Neural cell (in vitro differentiated cells): ENCODE results near the gene CEACAM19. TPM values are rescaled to one million over a fixed set of nuclear protein-coding genes. Genes with fewer than 3 reads are reported as not detected.
"Not testable (repeated sequence)": the region's sequence is repeated elsewhere in the genome, so short reads cannot be mapped to it uniquely, and the experiment has no call there.

Experiments used
- H2AFZ ChIP-seq: fragments of 200-600, 300-800 bp; sonication (generic), shearing (Covaris generic); 2 replicates; pipeline ENCODE4 v1.6.0; 2014; ENCODE audit warnings: low read depth, mild to moderate bottlenecking, antibody characterized with exemption, low read length, moderate library complexity
- H3F3A ChIP-seq: fragments of 200-600 bp; shearing (Covaris generic); 2 replicates; pipeline ENCODE4 v1.6.1; 2016; ENCODE audit warnings: mild to moderate bottlenecking, moderate library complexity, mixed read lengths, antibody characterized with exemption, low read length; ENCODE audit not compliant: insufficient read depth, poor library complexity, severe bottlenecking
- H3K27ac ChIP-seq: fragments of 200-600, 300-800 bp; sonication (generic), shearing (Covaris generic); 2 replicates; pipeline ENCODE4 v1.5.1; 2014; ENCODE audit warnings: mild to moderate bottlenecking, low read length, moderate library complexity
- H3K27me3 ChIP-seq: fragments of 300-800, 200-600 bp; sonication (generic), shearing (Covaris generic); 2 replicates; pipeline ENCODE4 v1.6.0; 2014; ENCODE audit warnings: mild to moderate bottlenecking, low read depth, low read length, moderate library complexity; ENCODE audit not compliant: insufficient read depth
- H3K36me3 ChIP-seq: fragments of 300-800, 200-600 bp; sonication (generic), shearing (Covaris generic); 2 replicates; pipeline ENCODE4 v1.5.1; 2014; ENCODE audit warnings: mild to moderate bottlenecking, antibody characterized with exemption, low read length, moderate library complexity; ENCODE audit not compliant: insufficient read depth
- H3K4me2 ChIP-seq: fragments of 300-800, 200-600 bp; sonication (generic), shearing (Covaris generic); 2 replicates; pipeline ENCODE4 v1.6.0; 2014; ENCODE audit warnings: mild to moderate bottlenecking, low read length
- H3K4me3 ChIP-seq: fragments of 300-800, 200-600 bp; sonication (generic), shearing (Covaris generic); 2 replicates; pipeline ENCODE4 v1.5.1; 2014; ENCODE audit warnings: mild to moderate bottlenecking, low read length, moderate library complexity
- H3K79me2 ChIP-seq: fragments of 200-600 bp; shearing (Covaris generic); replicated peaks from 2 replicates; pipeline ENCODE4 v1.6.0; 2014; ENCODE audit warnings: mild to moderate bottlenecking, low read length, moderate library complexity; ENCODE audit not compliant: insufficient read depth
- H3K9ac ChIP-seq: fragments of 300-800, 200-600 bp; sonication (generic), shearing (Covaris generic); 2 replicates; pipeline ENCODE4 v1.6.1; 2016; ENCODE audit warnings: mild to moderate bottlenecking, low read length, mixed read lengths
- H3K9me2 ChIP-seq: fragments of 200-600 bp; shearing (Covaris generic); 2 replicates; pipeline ENCODE4 v1.6.1; 2016; ENCODE audit warnings: mild to moderate bottlenecking, low read length, mixed read lengths; ENCODE audit not compliant: insufficient read depth
- H3K9me3 ChIP-seq: fragments of 200-600, 300-800 bp; sonication (generic), shearing (Covaris generic); 2 replicates; pipeline ENCODE4 v1.6.1; 2016; ENCODE audit warnings: mild to moderate bottlenecking, mixed run types, low read length, moderate library complexity, mixed read lengths
- H4K20me1 ChIP-seq: fragments of 200-600 bp; shearing (Covaris generic); 2 replicates; pipeline ENCODE4 v1.6.1; 2016; ENCODE audit warnings: mild to moderate bottlenecking, mixed run types; ENCODE audit not compliant: insufficient read depth
- EP300 ChIP-seq: fragments of 450-650 bp; conservative IDR thresholded peaks from 2 replicates; pipeline ENCODE4 v1.6.1; 2014; ENCODE audit warnings: antibody characterized with exemption, mild to moderate bottlenecking, moderate library complexity; ENCODE audit not compliant: poor library complexity, severe bottlenecking
- EZH2 ChIP-seq: fragments of 200-600, 300-800 bp; shearing (Covaris generic), sonication (generic); IDR thresholded peaks from 2 replicates; pipeline ENCODE4 v1.6.1; 2014; ENCODE audit warnings: antibody characterized with exemption, low read length, borderline replicate concordance, mild to moderate bottlenecking; ENCODE audit not compliant: insufficient read depth, poor library complexity, severe bottlenecking
- MXI1 ChIP-seq: fragments of 450-650 bp; conservative IDR thresholded peaks from 2 replicates; pipeline ENCODE4 v1.6.1; 2014; ENCODE audit warnings: antibody characterized with exemption, mild to moderate bottlenecking; ENCODE audit not compliant: poor library complexity, severe bottlenecking
- POLR2AphosphoS5 ChIP-seq: IDR thresholded peaks from 2 replicates; pipeline ENCODE4 v1.6.1; 2012
- RAD21 ChIP-seq: fragments of 450-650 bp; conservative IDR thresholded peaks from 2 replicates; pipeline ENCODE4 v1.6.1; 2014; ENCODE audit warnings: antibody characterized with exemption, mild to moderate bottlenecking, moderate library complexity
- SMC3 ChIP-seq: fragments of 450-650 bp; conservative IDR thresholded peaks from 2 replicates; pipeline ENCODE4 v1.6.1; 2014; ENCODE audit warnings: antibody characterized with exemption, mild to moderate bottlenecking, moderate library complexity; ENCODE audit not compliant: poor library complexity
- TAF1 ChIP-seq: IDR thresholded peaks from 2 replicates; pipeline ENCODE4 v1.6.1; 2012; ENCODE audit warnings: low read depth
- polyA plus RNA-seq: library from polyadenylated mRNA; depleted of rRNA; stranded (reverse); fragments of >200 nt; gene quantifications from 2 replicates; pipeline ENCODE4 v1.2.3, GENCODE V29; 2014
- TF ChIP-seq, protein P1 (sequence below): fragments of 450-650 bp; IDR thresholded peaks from 2 replicates; pipeline ENCODE4 v1.5.1; 2014; ENCODE audit warnings: antibody characterized with exemption, mild to moderate bottlenecking, moderate library complexity; ENCODE audit not compliant: poor library complexity, severe bottlenecking
- TF ChIP-seq, protein P2 (sequence below): IDR thresholded peaks from 2 replicates; pipeline ENCODE4 v1.6.1; 2012; ENCODE audit warnings: borderline replicate concordance

CEACAM19 gene
- polyA plus RNA-seq, 1 donor from 2014 or later = 1.9 TPM

DNA sequence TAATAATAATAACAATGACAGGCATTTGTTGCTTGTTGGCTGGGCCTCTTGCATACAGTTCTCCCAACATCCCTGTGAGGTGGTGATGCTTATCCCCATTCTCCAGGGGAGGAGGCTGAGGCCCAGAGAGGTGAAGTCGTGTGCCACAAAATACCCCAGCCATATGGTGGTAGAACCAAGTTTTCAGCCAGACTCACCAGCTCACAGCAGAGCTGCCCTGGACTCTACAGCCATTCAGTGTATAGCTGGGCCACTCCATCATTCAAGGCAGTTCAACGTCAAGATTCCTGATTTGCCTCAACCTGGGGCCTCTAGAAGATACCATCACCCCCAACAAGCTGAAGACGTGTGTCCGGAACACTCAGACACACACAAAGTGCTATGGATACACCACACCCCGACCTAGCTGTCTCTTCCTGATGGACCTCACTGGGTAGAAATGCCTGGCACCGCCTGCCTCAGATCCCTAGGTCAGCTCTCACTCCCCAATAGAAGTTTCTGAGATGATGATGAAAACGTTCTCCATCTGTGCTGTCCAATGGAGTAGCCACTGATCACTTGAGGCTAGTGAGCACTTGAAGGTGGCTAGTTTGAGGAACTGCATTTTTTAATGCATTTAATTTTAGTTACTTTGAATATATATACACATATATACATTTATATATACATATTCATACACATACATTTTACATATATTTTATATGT, 4.3 kb upstream of the CEACAM19 start:
- Histone ChIP-seq H3K4me3 (no peak overlapping the region), H3K27me3 (no peaks in the 10 kb centered on the region), H3K36me3 (no peaks in the 10 kb centered on the region), H3K27ac (no peak overlapping the region), H2AFZ (no peak overlapping the region), H4K20me1 (no peaks in the 10 kb centered on the region), H3F3A (no peaks in the 10 kb centered on the region), H3K4me2 (no peak overlapping the region), H3K9me3 (no peaks in the 10 kb centered on the region), H3K9me2 (no peaks in the 10 kb centered on the region), H3K9ac (no peak overlapping the region), H3K79me2 (no peaks in the 10 kb centered on the region)
- TF ChIP-seq MXI1 (no peak), EZH2 (no peak), SMC3 (no peak), EP300 (no peak), RAD21 (no peak), POLR2AphosphoS5 (no peak)
- TF ChIP-seq, protein P1, sequence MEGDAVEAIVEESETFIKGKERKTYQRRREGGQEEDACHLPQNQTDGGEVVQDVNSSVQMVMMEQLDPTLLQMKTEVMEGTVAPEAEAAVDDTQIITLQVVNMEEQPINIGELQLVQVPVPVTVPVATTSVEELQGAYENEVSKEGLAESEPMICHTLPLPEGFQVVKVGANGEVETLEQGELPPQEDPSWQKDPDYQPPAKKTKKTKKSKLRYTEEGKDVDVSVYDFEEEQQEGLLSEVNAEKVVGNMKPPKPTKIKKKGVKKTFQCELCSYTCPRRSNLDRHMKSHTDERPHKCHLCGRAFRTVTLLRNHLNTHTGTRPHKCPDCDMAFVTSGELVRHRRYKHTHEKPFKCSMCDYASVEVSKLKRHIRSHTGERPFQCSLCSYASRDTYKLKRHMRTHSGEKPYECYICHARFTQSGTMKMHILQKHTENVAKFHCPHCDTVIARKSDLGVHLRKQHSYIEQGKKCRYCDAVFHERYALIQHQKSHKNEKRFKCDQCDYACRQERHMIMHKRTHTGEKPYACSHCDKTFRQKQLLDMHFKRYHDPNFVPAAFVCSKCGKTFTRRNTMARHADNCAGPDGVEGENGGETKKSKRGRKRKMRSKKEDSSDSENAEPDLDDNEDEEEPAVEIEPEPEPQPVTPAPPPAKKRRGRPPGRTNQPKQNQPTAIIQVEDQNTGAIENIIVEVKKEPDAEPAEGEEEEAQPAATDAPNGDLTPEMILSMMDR = no peak
- TF ChIP-seq, protein P2, sequence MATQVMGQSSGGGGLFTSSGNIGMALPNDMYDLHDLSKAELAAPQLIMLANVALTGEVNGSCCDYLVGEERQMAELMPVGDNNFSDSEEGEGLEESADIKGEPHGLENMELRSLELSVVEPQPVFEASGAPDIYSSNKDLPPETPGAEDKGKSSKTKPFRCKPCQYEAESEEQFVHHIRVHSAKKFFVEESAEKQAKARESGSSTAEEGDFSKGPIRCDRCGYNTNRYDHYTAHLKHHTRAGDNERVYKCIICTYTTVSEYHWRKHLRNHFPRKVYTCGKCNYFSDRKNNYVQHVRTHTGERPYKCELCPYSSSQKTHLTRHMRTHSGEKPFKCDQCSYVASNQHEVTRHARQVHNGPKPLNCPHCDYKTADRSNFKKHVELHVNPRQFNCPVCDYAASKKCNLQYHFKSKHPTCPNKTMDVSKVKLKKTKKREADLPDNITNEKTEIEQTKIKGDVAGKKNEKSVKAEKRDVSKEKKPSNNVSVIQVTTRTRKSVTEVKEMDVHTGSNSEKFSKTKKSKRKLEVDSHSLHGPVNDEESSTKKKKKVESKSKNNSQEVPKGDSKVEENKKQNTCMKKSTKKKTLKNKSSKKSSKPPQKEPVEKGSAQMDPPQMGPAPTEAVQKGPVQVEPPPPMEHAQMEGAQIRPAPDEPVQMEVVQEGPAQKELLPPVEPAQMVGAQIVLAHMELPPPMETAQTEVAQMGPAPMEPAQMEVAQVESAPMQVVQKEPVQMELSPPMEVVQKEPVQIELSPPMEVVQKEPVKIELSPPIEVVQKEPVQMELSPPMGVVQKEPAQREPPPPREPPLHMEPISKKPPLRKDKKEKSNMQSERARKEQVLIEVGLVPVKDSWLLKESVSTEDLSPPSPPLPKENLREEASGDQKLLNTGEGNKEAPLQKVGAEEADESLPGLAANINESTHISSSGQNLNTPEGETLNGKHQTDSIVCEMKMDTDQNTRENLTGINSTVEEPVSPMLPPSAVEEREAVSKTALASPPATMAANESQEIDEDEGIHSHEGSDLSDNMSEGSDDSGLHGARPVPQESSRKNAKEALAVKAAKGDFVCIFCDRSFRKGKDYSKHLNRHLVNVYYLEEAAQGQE = no peak

DNA sequence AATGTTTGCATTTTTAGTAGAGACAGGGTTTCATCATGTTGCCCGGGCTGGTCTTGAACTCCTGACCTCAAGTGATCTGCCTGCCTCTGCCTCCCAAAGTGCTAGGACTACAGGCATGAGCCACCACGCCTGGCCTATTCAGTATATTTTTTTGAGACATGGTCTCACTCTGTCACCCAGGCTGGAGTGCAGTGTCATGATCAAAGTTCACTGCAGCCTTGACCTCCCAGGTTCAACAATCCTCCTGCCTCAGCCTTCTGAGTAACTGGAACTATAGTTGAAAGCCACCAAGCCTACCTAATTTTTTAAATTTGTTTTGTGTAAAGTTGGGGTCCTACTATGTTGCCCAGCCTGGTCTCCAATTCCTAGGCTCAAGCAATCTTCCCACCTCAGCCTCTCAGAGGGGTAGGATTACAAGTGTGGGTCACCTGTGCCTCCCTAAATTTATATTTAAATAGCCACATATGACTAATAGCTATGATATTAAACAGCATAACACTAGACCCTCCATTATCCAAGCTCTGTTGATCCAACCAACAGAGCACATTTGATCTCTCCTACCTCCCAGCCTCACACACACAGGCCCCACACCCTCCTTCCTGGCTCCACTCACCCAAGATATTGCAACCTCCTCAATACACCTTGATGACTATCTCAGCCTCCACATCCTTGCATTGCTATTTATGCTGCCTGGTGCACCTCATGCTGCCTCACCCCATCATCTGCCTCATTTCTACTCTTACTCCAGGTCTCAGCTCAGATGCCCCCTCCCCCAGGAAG, 2.1 kb upstream of the CEACAM19 start:
- no peaks in the 10 kb centered on the region for H4K20me1 ChIP-seq
- no peak for TF ChIP-seq MXI1
- no peak for TF ChIP-seq SMC3
- TF ChIP-seq, protein P1 = no peak
- no peak for TF ChIP-seq EP300
- TF ChIP-seq, protein P2 = no peak
- no peak for TF ChIP-seq RAD21
- TF ChIP-seq TAF1 = no peak
- TF ChIP-seq EZH2 = no peak
- TF ChIP-seq POLR2AphosphoS5 = no peak
- H3K27me3 ChIP-seq = no peaks in the 10 kb centered on the region
- H3K9me3 ChIP-seq = no peaks in the 10 kb centered on the region
- no peaks in the 10 kb centered on the region for H3K9me2 ChIP-seq
- H3K27ac ChIP-seq = no peak overlapping the region
- no peaks in the 10 kb centered on the region for H3K79me2 ChIP-seq
- no peak overlapping the region for H2AFZ ChIP-seq
- no peaks in the 10 kb centered on the region for H3F3A ChIP-seq
- H3K4me3 ChIP-seq = no peak overlapping the region
- H3K36me3 ChIP-seq = no peaks in the 10 kb centered on the region
- no peak overlapping the region for H3K4me2 ChIP-seq
- H3K9ac ChIP-seq = no peak overlapping the region

DNA sequence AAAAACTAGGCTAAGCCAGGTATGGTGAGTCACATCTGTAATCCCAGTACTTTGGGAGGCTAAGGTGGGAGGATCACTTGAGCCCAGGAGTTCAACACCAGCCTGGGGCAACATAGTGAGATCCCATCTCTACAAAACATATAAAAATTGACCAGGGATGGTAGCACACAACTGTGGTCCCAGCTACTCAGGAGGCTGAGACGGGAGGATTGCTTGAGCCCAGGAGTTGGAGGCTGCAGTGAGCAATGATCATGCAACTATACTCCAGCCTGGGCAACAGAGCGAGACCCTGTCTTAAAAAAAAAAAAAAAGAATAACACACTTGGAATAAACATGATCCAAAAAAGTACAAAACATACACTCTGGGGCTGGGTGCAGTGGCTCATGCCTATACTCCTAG, 1.3 kb upstream of the CEACAM19 start:
- not testable (repeated sequence) for H3K9me2 ChIP-seq, H3K27ac ChIP-seq, H3K4me2 ChIP-seq, H3K79me2 ChIP-seq, H3F3A ChIP-seq, H3K27me3 ChIP-seq, H3K9me3 ChIP-seq, H3K36me3 ChIP-seq, H2AFZ ChIP-seq, H4K20me1 ChIP-seq, H3K4me3 ChIP-seq, H3K9ac ChIP-seq
